GM20431 (cell line): Measurements from ENCODE around the gene SLC25A21.

Experiments
- in situ Hi-C: fragments of 300-500 bp; cut with MseI, MboI; formaldehyde crosslinking; loops from one replicate; pipeline ENCODE4 v1.15.0; 2020; ENCODE audit warnings: low sequenced_read_pairs; ENCODE audit not compliant: unreplicated experiment

SLC25A21 gene

GRCh38 chr14:37056473-37056872 lies 115.9 kb downstream of the SLC25A21 start:
- in situ Hi-C loops: no loop called here

- in situ Hi-C loops: no loop called here
Measured at GRCh38 chr14:37054869-37055268, 117.5 kb downstream of the SLC25A21 start.

- in situ Hi-C loops: no loop called here
Measured at GRCh38 chr14:37054144-37054543, 118.3 kb downstream of the SLC25A21 start.

GRCh38 chr14:37051680-37052079 lies 120.7 kb downstream of the SLC25A21 start:
- in situ Hi-C loops: no loop called here

GRCh38 chr14:37051153-37051552 lies 121.3 kb downstream of the SLC25A21 start:
- in situ Hi-C loops: no loop called here

GRCh38 chr14:37048666-37049071 lies 123.7 kb downstream of the SLC25A21 start:
- in situ Hi-C loops: no loop called here

- in situ Hi-C loops: no loop called here
Measured at GRCh38 chr14:37047996-37048395, 124.4 kb downstream of the SLC25A21 start.

- in situ Hi-C loops: no loop called here
Measured at GRCh38 chr14:37047226-37047625, 125.2 kb downstream of the SLC25A21 start.

- in situ Hi-C loops: no loop called here
Measured at GRCh38 chr14:37046815-37047214, 125.6 kb downstream of the SLC25A21 start.

- in situ Hi-C loops: no loop called here
Measured at GRCh38 chr14:37045340-37046061, 126.9 kb downstream of the SLC25A21 start.

GRCh38 chr14:37037636-37038387 lies 134.6 kb downstream of the SLC25A21 start:
- in situ Hi-C loops: no loop called here

- in situ Hi-C loops: no loop called here
Measured at GRCh38 chr14:37036669-37037341, 135.6 kb downstream of the SLC25A21 start.

GRCh38 chr14:37035401-37035800 lies 137.0 kb downstream of the SLC25A21 start:
- in situ Hi-C loops: no loop called here

GRCh38 chr14:37034410-37035285 lies 137.8 kb downstream of the SLC25A21 start:
- in situ Hi-C loops: no loop called here

- in situ Hi-C loops: no loop called here
Measured at GRCh38 chr14:37032863-37033262, 139.5 kb downstream of the SLC25A21 start.

- in situ Hi-C loops: no loop called here
Measured at GRCh38 chr14:37027188-37027824, 145.1 kb downstream of the SLC25A21 start.

GRCh38 chr14:37023875-37024565 lies 148.4 kb downstream of the SLC25A21 start:
- in situ Hi-C loops: no loop called here

GRCh38 chr14:37021390-37021789 lies 151.0 kb downstream of the SLC25A21 start:
- in situ Hi-C loops: no loop called here

- in situ Hi-C loops: no loop called here
Measured at GRCh38 chr14:37019488-37019887, 152.9 kb downstream of the SLC25A21 start.
